ENCODE data around the gene SPATA18.

DNA sequence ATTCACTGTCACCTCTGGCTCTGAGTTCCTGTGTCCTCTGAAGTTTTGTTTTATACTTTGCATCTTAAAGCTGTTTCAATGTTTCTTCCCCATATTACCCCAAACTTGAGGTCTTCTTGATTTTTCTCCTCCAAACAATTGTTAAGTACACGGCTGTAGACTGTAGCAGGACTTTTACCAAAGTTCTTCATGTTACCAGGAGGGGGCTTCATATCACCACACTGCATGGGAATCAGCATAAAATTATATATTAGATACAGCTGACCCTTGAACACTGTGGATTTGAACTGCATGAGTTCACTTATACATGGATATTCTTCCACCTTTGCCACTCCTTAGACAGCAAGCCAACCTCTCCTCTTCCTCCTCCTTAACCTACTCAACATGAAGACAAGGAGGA lies 56.6 kb downstream of the SPATA18 start:
- TF ChIP-seq, protein P1, sequence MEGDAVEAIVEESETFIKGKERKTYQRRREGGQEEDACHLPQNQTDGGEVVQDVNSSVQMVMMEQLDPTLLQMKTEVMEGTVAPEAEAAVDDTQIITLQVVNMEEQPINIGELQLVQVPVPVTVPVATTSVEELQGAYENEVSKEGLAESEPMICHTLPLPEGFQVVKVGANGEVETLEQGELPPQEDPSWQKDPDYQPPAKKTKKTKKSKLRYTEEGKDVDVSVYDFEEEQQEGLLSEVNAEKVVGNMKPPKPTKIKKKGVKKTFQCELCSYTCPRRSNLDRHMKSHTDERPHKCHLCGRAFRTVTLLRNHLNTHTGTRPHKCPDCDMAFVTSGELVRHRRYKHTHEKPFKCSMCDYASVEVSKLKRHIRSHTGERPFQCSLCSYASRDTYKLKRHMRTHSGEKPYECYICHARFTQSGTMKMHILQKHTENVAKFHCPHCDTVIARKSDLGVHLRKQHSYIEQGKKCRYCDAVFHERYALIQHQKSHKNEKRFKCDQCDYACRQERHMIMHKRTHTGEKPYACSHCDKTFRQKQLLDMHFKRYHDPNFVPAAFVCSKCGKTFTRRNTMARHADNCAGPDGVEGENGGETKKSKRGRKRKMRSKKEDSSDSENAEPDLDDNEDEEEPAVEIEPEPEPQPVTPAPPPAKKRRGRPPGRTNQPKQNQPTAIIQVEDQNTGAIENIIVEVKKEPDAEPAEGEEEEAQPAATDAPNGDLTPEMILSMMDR (IDR thresholded peaks at IDR 0.05), result no peak
- no peak for TF ChIP-seq POLR2AphosphoS5 (IDR thresholded peaks at IDR 0.05)

Measured in transverse colon (tissue), 4 donors.